Measurements from ENCODE around the gene EVI5. TPM values are rescaled to one million over a fixed set of nuclear protein-coding genes. Genes with fewer than 3 reads are reported as not detected.

Gene EVI5
- total RNA-seq, 4 donors from 2014 or later: 39.5 to 49.7 (median 48.6) TPM

- WGBS, 2 donors (ENCODE audit: low coverage in 1 of 2): 58 to 63% methylated on average over 2 to 6 of the region's 6 CpGs
Observed at GRCh38 chr1:92503043-92503925, 281.6 kb downstream of the EVI5 start.

GRCh38 chr1:92502247-92502646 is 282.7 kb downstream of the EVI5 start:
- H3K27ac ChIP-seq: no peak overlapping the region
- no peaks in the 10 kb centered on the region for H3K27me3 ChIP-seq
- no peaks in the 10 kb centered on the region for H3K9me3 ChIP-seq
- no peak overlapping the region for H3K4me3 ChIP-seq
- H3K36me3 ChIP-seq: no peaks in the 10 kb centered on the region
- no peak for ATAC-seq
- TF ChIP-seq CTCF (IDR thresholded peaks at IDR 0.05): no peak
- no peak for TF ChIP-seq POLR2A (IDR thresholded peaks at IDR 0.05)
- H3K4me1 ChIP-seq: no peaks in the 10 kb centered on the region

More at GRCh38 chr1:92503043-92503925, 281.6 kb downstream of the EVI5 start:
- no peak for ATAC-seq
- no peaks in the 10 kb centered on the region for H3K27me3 ChIP-seq
- H3K4me3 ChIP-seq: no peak overlapping the region
- H3K36me3 ChIP-seq: no peaks in the 10 kb centered on the region
- no peaks in the 10 kb centered on the region for H3K9me3 ChIP-seq
- TF ChIP-seq POLR2AphosphoS5 (IDR thresholded peaks at IDR 0.05) (no peak), POLR2A (IDR thresholded peaks at IDR 0.05) (no peak), EP300 (IDR thresholded peaks at IDR 0.05) (no peak), CTCF (IDR thresholded peaks at IDR 0.05) (no peak)
- H3K4me1 ChIP-seq: no peaks in the 10 kb centered on the region
- H3K27ac ChIP-seq: no peak overlapping the region

GRCh38 chr1:92500552-92500951 is 284.4 kb downstream of the EVI5 start:
- H3K27me3 ChIP-seq: no peaks in the 10 kb centered on the region
- 57 to 60% methylated on average over 1 of the region's 1 CpG for WGBS, 2 donors (ENCODE audit: low coverage in 1 of 2)
- no peak overlapping the region for H3K4me3 ChIP-seq
- no peaks in the 10 kb centered on the region for H3K4me1 ChIP-seq
- no peaks in the 10 kb centered on the region for H3K9me3 ChIP-seq
- H3K27ac ChIP-seq: no peak overlapping the region
- no peak for ATAC-seq
- no peaks in the 10 kb centered on the region for H3K36me3 ChIP-seq
- TF ChIP-seq EP300 (IDR thresholded peaks at IDR 0.05): no peak
- no peak for TF ChIP-seq POLR2A (IDR thresholded peaks at IDR 0.05)
- no peak for TF ChIP-seq POLR2AphosphoS5 (IDR thresholded peaks at IDR 0.05)
- TF ChIP-seq CTCF (IDR thresholded peaks at IDR 0.05): no peak

- H3K36me3 ChIP-seq: no peaks in the 10 kb centered on the region
- WGBS, 2 donors (ENCODE audit: low coverage in 1 of 2): 67 to 73% methylated on average over 2 of the region's 2 CpGs
- H3K4me3 ChIP-seq: no peak overlapping the region
- TF ChIP-seq EP300 (IDR thresholded peaks at IDR 0.05): no peak
- TF ChIP-seq CTCF (IDR thresholded peaks at IDR 0.05): no peak
- no peak overlapping the region for H3K27ac ChIP-seq
- H3K27me3 ChIP-seq: no peaks in the 10 kb centered on the region
- H3K4me1 ChIP-seq: no peaks in the 10 kb centered on the region
- no peak for ATAC-seq
- no peaks in the 10 kb centered on the region for H3K9me3 ChIP-seq
Observed at GRCh38 chr1:92495392-92496063, 289.4 kb downstream of the EVI5 start.

Measured in gastroesophageal sphincter (tissue), 4 donors.